Pancreas (tissue), 10 donors: ENCODE results near the gene NAV2. TPM values are rescaled to one million over a fixed set of nuclear protein-coding genes. Genes with fewer than 3 reads are reported as not detected.

ENCODE experiments used
- ATAC-seq, 4 donors: fragments of 200-7000 bp; cut with Tn5 transposase; one replicate each; pipeline versions ENCODE4 v1.8.0 to v1.9.1; 2020; ENCODE audit warnings: mild to moderate bottlenecking in 4 of 4, moderate library complexity in 4 of 4
- DNase-seq, 6 donors: peaks; one replicate each; pipeline ENCODE4 v3.0.0-alpha.2; 2020
- FAIRE-seq: peaks from 2 replicates; lab custom pipeline; 2012; peaks lifted over from hg19 to GRCh38; lab: Jason Lieb, UNC
- H3K27ac ChIP-seq, 4 donors: fragments of 200-600 bp; sonication (generic); 1 replicate in 3 of 4; 2 replicates in 1 of 4; pipeline versions ENCODE4 v1.5.0 to v1.8.0; 2020
- H3K27me3 ChIP-seq, 4 donors: fragments of 200-600 bp; one replicate each; pipeline ENCODE4 v1.8.0; 2021
- H3K36me3 ChIP-seq, 3 donors: fragments of 200-600 bp; sonication (generic) in 1 of 3; one replicate each; pipeline versions ENCODE4 v1.5.0 to v1.8.0; 2020 to 2021
- H3K4me1 ChIP-seq, 3 donors: fragments of 200-600 bp; one replicate each; pipeline ENCODE4 v1.8.0; 2021
- H3K4me3 ChIP-seq, 4 donors: fragments of 200-600 bp; sonication (generic) in 2 of 4; one replicate each; pipeline versions ENCODE4 v1.5.0 to v1.8.0; 2020 to 2021
- H3K9me3 ChIP-seq, 4 donors: fragments of 200-600 bp; one replicate each; pipeline ENCODE4 v1.8.0; 2021
- CTCF ChIP-seq, 4 donors: fragments of 200-600 bp; sonication (generic) in 3 of 4; IDR thresholded peaks; one replicate each; pipeline versions ENCODE4 v1.5.0 to v1.8.0; 2021; ENCODE audit warnings: antibody characterized with exemption in 4 of 4
- WGBS, 2 donors: extraction: QIAGEN DNeasy Blood & Tissue Kit; methylation state at CpG; one replicate each; pipeline ENCODE4 v1.1.7; 2013; 5-methylcytosine and 5-hydroxymethylcytosine counted together
- intact Hi-C, 3 donors: fragments of 100-400 bp; cut with DNase I; formaldehyde crosslinking; loops; one replicate each; pipeline versions ENCODE4 v1.11.1 to v1.14.2; 2022
- polyA plus RNA-seq, 2 donors: library from polyadenylated mRNA; stranded (reverse); fragments of 200-250 nt; gene quantifications; one replicate each; pipeline ENCODE4 v1.2.3, GENCODE V29; 2013
- total RNA-seq, 6 donors: library from RNA; stranded (reverse); fragmentation: NEBNext Ultra II Directional in 4 of 6; extraction: Animal tissue kit (Norgen Biotek cat#: 25700) in 4 of 6; gene quantifications; one replicate each; pipeline versions ENCODE4 v1.2.1 to v1.2.4, GENCODE V29; 2021 to 2023
- donor health status: healthy with polysubstance abuse.
- donor health status: DM: no; HTN: no; CAD: no; lungs with moderate emphysema.
- donor health status: DM: no; HTN: no; CAD: no.
- donor health status: control.
- donor health status: control.
- donor health status: Bipolar disorder and iron deficiency.
- donor health status: DM: yes; HTN: yes; CAD: no.
- donor health status: DM: no; HTN: no; CAD: no.
- donor health status: DM: no; HTN: no; CAD: no.
- donor health status: DM: yes; HTN: yes; CAD: no.

The NAV2 gene
- total and polyA plus RNA-seq, 8 donors, result 5.8 to 26.9 (median 16.3) TPM

GRCh38 chr11:20112291-20113148 lies 399.9 kb downstream of the NAV2 start:
- 49 to 52% methylated on average over 13 to 15 of the region's 15 CpGs for WGBS, 2 donors
- DNase-seq (peak; percentile 76 to 89 (median 82)), FAIRE-seq (no peak), ATAC-seq (peak; percentile 91 to 94 (median 94))
- no peak for TF ChIP-seq CTCF (IDR thresholded peaks at IDR 0.05)
- no peaks in the 10 kb centered on the region for H3K9me3 ChIP-seq
- H3K27ac ChIP-seq, result peak overlapping the region in 3 of 4 donors; percentile 45 to 91 (median 82)
- H3K4me3 ChIP-seq, result no peak overlapping the region
- H3K4me1 ChIP-seq, result peaks cover 5 to 12% (median 8%) of the 10 kb centered on the region in 3 donors
- peaks cover 2 to 30% (median 5%) of the 10 kb centered on the region in 3 donors for H3K36me3 ChIP-seq
- intact Hi-C loops, result loop anchor here in 1 of 3 donors (5.0 kb wide), 1 partner anchor 165 kb away; no protein-coding TSS in a partner anchor
- H3K27me3 ChIP-seq, result no peaks in the 10 kb centered on the region

- H3K36me3 ChIP-seq, result peaks cover 2 to 29% (median 5%) of the 10 kb centered on the region in 3 donors
- ATAC-seq (peak; percentile 2 to 15 (median 8)), DNase-seq (peak in 1 of 6 donors; percentile 32), FAIRE-seq (no peak)
- peaks cover 5 to 12% (median 8%) of the 10 kb centered on the region in 3 donors for H3K4me1 ChIP-seq
- H3K27ac ChIP-seq, result peak overlapping the region in 3 of 4 donors; percentile 45 to 91 (median 82)
- intact Hi-C loops, result loop anchor here in 1 of 3 donors (5.0 kb wide), 1 partner anchor 166 kb away; no protein-coding TSS in a partner anchor
- H3K27me3 ChIP-seq, result no peaks in the 10 kb centered on the region
- no peak overlapping the region for H3K4me3 ChIP-seq
- WGBS, 2 donors, result 40 to 46% methylated on average over 5 of the region's 5 CpGs
- no peak for TF ChIP-seq CTCF (IDR thresholded peaks at IDR 0.05)
- H3K9me3 ChIP-seq, result no peaks in the 10 kb centered on the region
These were observed 400.5 kb downstream of the NAV2 start for GRCh38 chr11:20113149-20113438.

- TF ChIP-seq CTCF (IDR thresholded peaks at IDR 0.05), result no peak
- intact Hi-C loops, result loop anchor here in 1 of 3 donors (5.0 kb wide), 1 partner anchor 167 kb away; no protein-coding TSS in a partner anchor
- FAIRE-seq, result no peak
- Histone ChIP-seq H3K36me3 (peaks cover 2 to 30% (median 6%) of the 10 kb centered on the region in 3 donors), H3K4me1 (peaks cover 5 to 12% (median 8%) of the 10 kb centered on the region in 3 donors), H3K9me3 (no peaks in the 10 kb centered on the region), H3K27me3 (no peaks in the 10 kb centered on the region), H3K4me3 (no peak overlapping the region), H3K27ac (no peak overlapping the region)
- no peak for DNase-seq
- ATAC-seq, result no peak
- WGBS, 2 donors, result 94 to 96% methylated on average over 10 of the region's 10 CpGs
These were observed 402.0 kb downstream of the NAV2 start for GRCh38 chr11:20114588-20114987.

GRCh38 chr11:20116825-20117224 lies 404.2 kb downstream of the NAV2 start:
- H3K36me3 ChIP-seq, result peaks cover 2 to 29% (median 6%) of the 10 kb centered on the region in 3 donors

More at GRCh38 chr11:20116825-20117224, 404.2 kb downstream of the NAV2 start:
- ATAC-seq (no peak), FAIRE-seq (no peak), DNase-seq (no peak)
- 0 to 44% methylated on average over 1 of the region's 1 CpG for WGBS, 2 donors
- H3K27ac ChIP-seq, result no peak overlapping the region
- H3K4me3 ChIP-seq, result no peak overlapping the region
- no peaks in the 10 kb centered on the region for H3K27me3 ChIP-seq
- no peak for TF ChIP-seq CTCF (IDR thresholded peaks at IDR 0.05)
- H3K9me3 ChIP-seq, result no peaks in the 10 kb centered on the region
- intact Hi-C loops, result no loop called here
- H3K4me1 ChIP-seq, result peaks cover 5 to 10% (median 8%) of the 10 kb centered on the region in 3 donors
